HEK293T (cell line): ENCODE measurements around the gene NPBWR2.

Experiments used
- BHLHE40 ChIP-seq: fragments of 450-650 bp; IDR thresholded peaks from 2 replicates; pipeline ENCODE4 v1.6.1; 2016; ENCODE audit warnings: mild to moderate bottlenecking, moderate library complexity, borderline replicate concordance
- FOXK2 ChIP-seq: fragments of 450-650 bp; IDR thresholded peaks from 2 replicates; pipeline ENCODE4 v1.6.1; 2016; ENCODE audit warnings: mild to moderate bottlenecking
- PKNOX1 ChIP-seq: fragments of 450-650 bp; IDR thresholded peaks from 2 replicates; pipeline ENCODE4 v1.6.1; 2016
- SUZ12 ChIP-seq: fragments of 450-650 bp; IDR thresholded peaks from 2 replicates; pipeline ENCODE4 v1.6.1; 2016; ENCODE audit warnings: mild to moderate bottlenecking
- TARDBP ChIP-seq: fragments of 450-650 bp; IDR thresholded peaks from 2 replicates; pipeline ENCODE4 v1.6.1; 2016

GRCh38 chr20:64136004-64136710, 28.8 kb upstream of the NPBWR2 start:
- TF ChIP-seq SUZ12 (no peak), FOXK2 (no peak), BHLHE40 (no peak), PKNOX1 (no peak), TARDBP (no peak)
